COLO668 (cell line): Measurements from ENCODE around the gene RAPGEF2.

Experiments
- DNase-seq: peaks from one replicate; lab custom pipeline; 2025; ENCODE audit not compliant: unreplicated experiment; lab: John Stamatoyannopoulos, UW

Gene RAPGEF2

GRCh38 chr4:159396151-159396550 lies 293.3 kb downstream of the RAPGEF2 start:
- DNase-seq, result no peak

- DNase-seq, result no peak
Measured at GRCh38 chr4:159398236-159398638, 295.4 kb downstream of the RAPGEF2 start.

GRCh38 chr4:159400558-159401225 lies 297.8 kb downstream of the RAPGEF2 start:
- DNase-seq, result no peak

GRCh38 chr4:159401226-159401712 lies 298.4 kb downstream of the RAPGEF2 start:
- DNase-seq, result no peak

- no peak for DNase-seq
Measured at GRCh38 chr4:159401791-159402380, 299.0 kb downstream of the RAPGEF2 start.
